OCI-LY1 (cell line): ENCODE measurements around the gene PLK2.

Source experiments
- H2AFZ ChIP-seq: fragments of 200-600 bp; sonication (generic), shearing (Covaris generic); 2 replicates; pipeline ENCODE4 v1.6.0; 2014; ENCODE audit warnings: antibody characterized with exemption, mild to moderate bottlenecking, low read length
- H3F3A ChIP-seq: fragments of 200-600 bp; sonication (generic), shearing (Covaris generic); 2 replicates; pipeline ENCODE4 v1.6.0; 2014; ENCODE audit warnings: mild to moderate bottlenecking, antibody characterized with exemption, low read length, moderate library complexity; ENCODE audit not compliant: insufficient read depth
- H3K27ac ChIP-seq: fragments of 200-600 bp; sonication (generic); 2 replicates; pipeline ENCODE4 v1.5.1; 2014; ENCODE audit warnings: low read length, mixed run types, mild to moderate bottlenecking, low read depth; ENCODE audit not compliant: poor library complexity, severe bottlenecking
- H3K27me3 ChIP-seq: fragments of 200-600 bp; sonication (generic); 2 replicates; pipeline ENCODE4 v1.6.0; 2014; ENCODE audit warnings: antibody characterized with exemption, mild to moderate bottlenecking, low read length, moderate library complexity; ENCODE audit not compliant: insufficient read depth
- H3K36me3 ChIP-seq: fragments of 200-600 bp; sonication (generic); 2 replicates; pipeline ENCODE4 v1.6.1; 2014; ENCODE audit warnings: mild to moderate bottlenecking, antibody characterized with exemption, low read length, moderate library complexity, mixed read lengths; ENCODE audit not compliant: insufficient read depth
- H3K4me1 ChIP-seq: fragments of 200-600 bp; sonication (generic); 2 replicates; pipeline ENCODE4 v1.5.1; 2014; ENCODE audit warnings: mild to moderate bottlenecking, low read length, moderate library complexity; ENCODE audit not compliant: insufficient read depth, severe bottlenecking
- H3K4me2 ChIP-seq: fragments of 200-600 bp; sonication (generic), shearing (Covaris generic); 2 replicates; pipeline ENCODE4 v1.6.1; 2014; ENCODE audit warnings: low read length
- H3K4me3 ChIP-seq: fragments of 200-600 bp; sonication (generic); 2 replicates; pipeline ENCODE4 v1.5.1; 2014; ENCODE audit warnings: low read length, low read depth, mild to moderate bottlenecking, mixed read lengths; ENCODE audit not compliant: poor library complexity, severe bottlenecking
- H3K79me2 ChIP-seq: fragments of 200-600 bp; shearing (Covaris generic); 2 replicates; pipeline ENCODE4 v1.6.1; 2016; ENCODE audit warnings: mixed run types, low read length, mixed read lengths; ENCODE audit not compliant: insufficient read depth
- H3K9ac ChIP-seq: fragments of 200-600 bp; sonication (generic), shearing (Covaris generic); 2 replicates; pipeline ENCODE4 v1.6.1; 2014; ENCODE audit warnings: mild to moderate bottlenecking, low read length, mixed read lengths
- H3K9me2 ChIP-seq: fragments of 200-600 bp; sonication (generic), shearing (Covaris generic); 2 replicates; pipeline ENCODE4 v1.6.1; 2014; ENCODE audit warnings: low read depth, mild to moderate bottlenecking, low read length, mixed read lengths
- H3K9me3 ChIP-seq: fragments of 200-600 bp; shearing (Covaris generic); 2 replicates; pipeline ENCODE4 v1.6.1; 2014; ENCODE audit warnings: low read length, mixed read lengths
- H4K20me1 ChIP-seq: fragments of 200-600 bp; sonication (generic), shearing (Covaris generic); 2 replicates; pipeline ENCODE4 v1.6.0; 2016; ENCODE audit warnings: mild to moderate bottlenecking, low read length; ENCODE audit not compliant: insufficient read depth
- CTCF ChIP-seq: fragments of 200-600 bp; sonication (generic), shearing (Covaris generic); IDR thresholded peaks from 2 replicates; pipeline ENCODE4 v1.5.1; 2017; ENCODE audit warnings: mild to moderate bottlenecking, antibody characterized with exemption, low read length, moderate library complexity, mixed read lengths
- EZH2 ChIP-seq: fragments of 200-600 bp; sonication (generic), shearing (Covaris generic); IDR thresholded peaks from 2 replicates; pipeline ENCODE4 v1.8.0; 2017; ENCODE audit warnings: borderline replicate concordance, mixed run types, mild to moderate bottlenecking, antibody characterized with exemption, low read length, moderate library complexity, mixed read lengths

Gene PLK2

GRCh38 chr5:58490402-58491050 is 30.6 kb upstream of the PLK2 start:
- H3K27me3 ChIP-seq: no peaks in the 10 kb centered on the region
- H3K79me2 ChIP-seq: peaks cover 8% of the 10 kb centered on the region; the same call in 1 of the 2 replicates
- no peaks in the 10 kb centered on the region for H3K9me2 ChIP-seq
- H3K9ac ChIP-seq: 0 out of 2 replicates have a peak overlapping the region, but pooled peaks have one; percentile 8
- H3K9me3 ChIP-seq: no peaks in the 10 kb centered on the region
- peaks cover 22% of the 10 kb centered on the region; the same call in 1 of the 2 replicates for H3K36me3 ChIP-seq
- H4K20me1 ChIP-seq: no peaks in the 10 kb centered on the region
- peak overlapping the region; percentile 22; the same call in 1 of the 2 replicates for H3K4me2 ChIP-seq
- no peak overlapping the region for H3K4me3 ChIP-seq
- peaks cover 36% of the 10 kb centered on the region for H3K4me1 ChIP-seq
- H3K27ac ChIP-seq: peak overlapping the region; percentile 84
- TF ChIP-seq EZH2 (no peak), CTCF (no peak)
- H2AFZ ChIP-seq: no peak overlapping the region
- no peaks in the 10 kb centered on the region for H3F3A ChIP-seq

GRCh38 chr5:58486290-58486689 is 26.4 kb upstream of the PLK2 start:
- H3K4me2 ChIP-seq: no peak overlapping the region

GRCh38 chr5:58484505-58484904 is 24.6 kb upstream of the PLK2 start:
- Histone ChIP-seq H3K27ac (no peak overlapping the region), H3K9me2 (no peaks in the 10 kb centered on the region), H3F3A (no peaks in the 10 kb centered on the region), H2AFZ (no peak overlapping the region), H3K36me3 (no peaks in the 10 kb centered on the region), H3K4me3 (no peak overlapping the region), H3K9ac (no peak overlapping the region), H4K20me1 (no peaks in the 10 kb centered on the region), H3K79me2 (no peaks in the 10 kb centered on the region), H3K4me1 (no peaks in the 10 kb centered on the region), H3K27me3 (no peaks in the 10 kb centered on the region), H3K4me2 (no peak overlapping the region), H3K9me3 (no peaks in the 10 kb centered on the region)
- TF ChIP-seq CTCF: no peak
- no peak for TF ChIP-seq EZH2

More at GRCh38 chr5:58486290-58486689, 26.4 kb upstream of the PLK2 start:
- no peaks in the 10 kb centered on the region for H3K9me3 ChIP-seq
- peaks cover 17% of the 10 kb centered on the region for H3K4me1 ChIP-seq
- H3K79me2 ChIP-seq: no peaks in the 10 kb centered on the region
- H4K20me1 ChIP-seq: no peaks in the 10 kb centered on the region
- H3K9me2 ChIP-seq: no peaks in the 10 kb centered on the region
- H3K4me3 ChIP-seq: no peak overlapping the region
- TF ChIP-seq CTCF: no peak
- no peak for TF ChIP-seq EZH2
- no peaks in the 10 kb centered on the region for H3K36me3 ChIP-seq
- H3K27ac ChIP-seq: no peak overlapping the region
- H2AFZ ChIP-seq: no peak overlapping the region
- H3K27me3 ChIP-seq: no peaks in the 10 kb centered on the region
- no peaks in the 10 kb centered on the region for H3F3A ChIP-seq
- H3K9ac ChIP-seq: no peak overlapping the region
